SK-N-SH (cell line): ENCODE data around the gene POGLUT3.

Source experiments
- FOXM1 ChIP-seq: IDR thresholded peaks from 2 replicates; pipeline ENCODE4 v1.4.0; 2012; ENCODE audit warnings: low read depth, mild to moderate bottlenecking
- GABPA ChIP-seq: IDR thresholded peaks from 2 replicates; pipeline ENCODE4 v1.4.0; 2012; ENCODE audit warnings: low read depth, mild to moderate bottlenecking
- JUND ChIP-seq: IDR thresholded peaks from 2 replicates; pipeline ENCODE4 v1.4.0; 2012
- POLR2AphosphoS5 ChIP-seq: IDR thresholded peaks from 2 replicates; pipeline ENCODE4 v1.6.1; 2012; ENCODE audit warnings: low read depth, low read length
- RAD21 ChIP-seq: IDR thresholded peaks from 2 replicates; pipeline ENCODE4 v1.6.1; 2012; ENCODE audit warnings: mild to moderate bottlenecking, low read length
- TF ChIP-seq, protein P1 (sequence below): fragments of 200-600 bp; sonication (generic); IDR thresholded peaks from 2 replicates; pipeline ENCODE4 v1.6.1; 2017; ENCODE audit warnings: antibody characterized with exemption, mild to moderate bottlenecking, moderate library complexity
- TF ChIP-seq, protein P2 (sequence below): IDR thresholded peaks from 2 replicates; pipeline ENCODE4 v1.6.1; 2012; ENCODE audit warnings: mild to moderate bottlenecking, low read depth, low read length, moderate library complexity
- TF ChIP-seq, protein P3 (sequence below): IDR thresholded peaks from 2 replicates; pipeline ENCODE4 v1.4.0; 2012; ENCODE audit warnings: low read depth, borderline replicate concordance

DNA sequence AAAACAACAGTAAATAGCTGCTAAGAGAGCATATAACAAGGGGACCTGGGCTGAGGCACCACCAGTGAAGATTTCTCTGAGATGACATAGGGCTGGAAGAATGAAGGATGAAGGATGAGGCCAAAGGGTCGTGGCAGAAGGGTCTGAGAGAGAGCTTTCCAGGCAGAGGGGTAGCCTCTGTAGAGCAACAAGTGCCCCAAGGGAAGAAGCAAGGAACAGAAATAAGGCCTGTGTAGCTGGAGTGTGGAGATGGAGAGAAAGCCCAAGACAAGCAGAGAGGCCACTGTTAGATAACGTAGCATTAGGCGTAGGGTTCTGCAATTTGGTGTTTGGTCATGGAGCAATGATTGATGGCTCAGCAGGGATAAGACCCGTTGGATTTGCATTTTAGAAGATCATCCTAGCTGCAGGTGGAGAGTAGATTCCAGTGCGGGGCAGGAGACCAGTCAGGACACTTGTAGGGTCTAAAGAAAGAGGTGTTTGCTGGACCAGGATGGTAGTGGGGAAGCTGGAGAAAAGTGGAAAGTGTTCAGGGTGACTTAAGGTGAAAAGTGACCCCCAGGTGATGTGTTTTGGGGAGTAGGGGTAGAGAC lies 47.8 kb upstream of the POGLUT3 start:
- TF ChIP-seq FOXM1 (no peak), POLR2AphosphoS5 (no peak), JUND (no peak), RAD21 (no peak), GABPA (no peak)
- TF ChIP-seq, protein P1, sequence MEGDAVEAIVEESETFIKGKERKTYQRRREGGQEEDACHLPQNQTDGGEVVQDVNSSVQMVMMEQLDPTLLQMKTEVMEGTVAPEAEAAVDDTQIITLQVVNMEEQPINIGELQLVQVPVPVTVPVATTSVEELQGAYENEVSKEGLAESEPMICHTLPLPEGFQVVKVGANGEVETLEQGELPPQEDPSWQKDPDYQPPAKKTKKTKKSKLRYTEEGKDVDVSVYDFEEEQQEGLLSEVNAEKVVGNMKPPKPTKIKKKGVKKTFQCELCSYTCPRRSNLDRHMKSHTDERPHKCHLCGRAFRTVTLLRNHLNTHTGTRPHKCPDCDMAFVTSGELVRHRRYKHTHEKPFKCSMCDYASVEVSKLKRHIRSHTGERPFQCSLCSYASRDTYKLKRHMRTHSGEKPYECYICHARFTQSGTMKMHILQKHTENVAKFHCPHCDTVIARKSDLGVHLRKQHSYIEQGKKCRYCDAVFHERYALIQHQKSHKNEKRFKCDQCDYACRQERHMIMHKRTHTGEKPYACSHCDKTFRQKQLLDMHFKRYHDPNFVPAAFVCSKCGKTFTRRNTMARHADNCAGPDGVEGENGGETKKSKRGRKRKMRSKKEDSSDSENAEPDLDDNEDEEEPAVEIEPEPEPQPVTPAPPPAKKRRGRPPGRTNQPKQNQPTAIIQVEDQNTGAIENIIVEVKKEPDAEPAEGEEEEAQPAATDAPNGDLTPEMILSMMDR, result no peak
- TF ChIP-seq, protein P2, sequence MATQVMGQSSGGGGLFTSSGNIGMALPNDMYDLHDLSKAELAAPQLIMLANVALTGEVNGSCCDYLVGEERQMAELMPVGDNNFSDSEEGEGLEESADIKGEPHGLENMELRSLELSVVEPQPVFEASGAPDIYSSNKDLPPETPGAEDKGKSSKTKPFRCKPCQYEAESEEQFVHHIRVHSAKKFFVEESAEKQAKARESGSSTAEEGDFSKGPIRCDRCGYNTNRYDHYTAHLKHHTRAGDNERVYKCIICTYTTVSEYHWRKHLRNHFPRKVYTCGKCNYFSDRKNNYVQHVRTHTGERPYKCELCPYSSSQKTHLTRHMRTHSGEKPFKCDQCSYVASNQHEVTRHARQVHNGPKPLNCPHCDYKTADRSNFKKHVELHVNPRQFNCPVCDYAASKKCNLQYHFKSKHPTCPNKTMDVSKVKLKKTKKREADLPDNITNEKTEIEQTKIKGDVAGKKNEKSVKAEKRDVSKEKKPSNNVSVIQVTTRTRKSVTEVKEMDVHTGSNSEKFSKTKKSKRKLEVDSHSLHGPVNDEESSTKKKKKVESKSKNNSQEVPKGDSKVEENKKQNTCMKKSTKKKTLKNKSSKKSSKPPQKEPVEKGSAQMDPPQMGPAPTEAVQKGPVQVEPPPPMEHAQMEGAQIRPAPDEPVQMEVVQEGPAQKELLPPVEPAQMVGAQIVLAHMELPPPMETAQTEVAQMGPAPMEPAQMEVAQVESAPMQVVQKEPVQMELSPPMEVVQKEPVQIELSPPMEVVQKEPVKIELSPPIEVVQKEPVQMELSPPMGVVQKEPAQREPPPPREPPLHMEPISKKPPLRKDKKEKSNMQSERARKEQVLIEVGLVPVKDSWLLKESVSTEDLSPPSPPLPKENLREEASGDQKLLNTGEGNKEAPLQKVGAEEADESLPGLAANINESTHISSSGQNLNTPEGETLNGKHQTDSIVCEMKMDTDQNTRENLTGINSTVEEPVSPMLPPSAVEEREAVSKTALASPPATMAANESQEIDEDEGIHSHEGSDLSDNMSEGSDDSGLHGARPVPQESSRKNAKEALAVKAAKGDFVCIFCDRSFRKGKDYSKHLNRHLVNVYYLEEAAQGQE, result no peak
- TF ChIP-seq, protein P3, sequence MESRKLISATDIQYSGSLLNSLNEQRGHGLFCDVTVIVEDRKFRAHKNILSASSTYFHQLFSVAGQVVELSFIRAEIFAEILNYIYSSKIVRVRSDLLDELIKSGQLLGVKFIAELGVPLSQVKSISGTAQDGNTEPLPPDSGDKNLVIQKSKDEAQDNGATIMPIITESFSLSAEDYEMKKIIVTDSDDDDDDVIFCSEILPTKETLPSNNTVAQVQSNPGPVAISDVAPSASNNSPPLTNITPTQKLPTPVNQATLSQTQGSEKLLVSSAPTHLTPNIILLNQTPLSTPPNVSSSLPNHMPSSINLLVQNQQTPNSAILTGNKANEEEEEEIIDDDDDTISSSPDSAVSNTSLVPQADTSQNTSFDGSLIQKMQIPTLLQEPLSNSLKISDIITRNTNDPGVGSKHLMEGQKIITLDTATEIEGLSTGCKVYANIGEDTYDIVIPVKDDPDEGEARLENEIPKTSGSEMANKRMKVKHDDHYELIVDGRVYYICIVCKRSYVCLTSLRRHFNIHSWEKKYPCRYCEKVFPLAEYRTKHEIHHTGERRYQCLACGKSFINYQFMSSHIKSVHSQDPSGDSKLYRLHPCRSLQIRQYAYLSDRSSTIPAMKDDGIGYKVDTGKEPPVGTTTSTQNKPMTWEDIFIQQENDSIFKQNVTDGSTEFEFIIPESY, result no peak
